HepG2 (cell line): ENCODE data around the gene RXFP1. TPM values are rescaled to one million over a fixed set of nuclear protein-coding genes. Genes with fewer than 3 reads are reported as not detected.

ENCODE experiments used
- ATAC-seq: fragments of 200-7000 bp; cut with Tn5 transposase; 3 replicates; pipeline ENCODE4 v1.9.1; 2020; ENCODE audit warnings: mild to moderate bottlenecking, moderate library complexity
- BruUV-seq: library from RNA; stranded (reverse); fragments of 400-500 nt; replicated peaks from 2 replicates; lab custom pipeline; 2021; lab: Mats Ljungman, UMichigan
- CTCF ChIA-PET: fragments of 300-600 bp; formaldehyde crosslinking; extraction: SDS; loops from one replicate; lab custom pipeline; 2021; ENCODE audit warnings: low total read pairs, inconsistent platforms, low intra/inter-chr PET ratio; lab: Yijun Ruan, JAX
- POLR2A ChIA-PET: fragments of 350-600 bp; sonication (Branson Sonifier 250); formaldehyde crosslinking; loops from one replicate; lab custom pipeline; 2020; ENCODE audit warnings: antibody characterized with exemption, inconsistent platforms; lab: Yijun Ruan, JAX
- DNase-seq: peaks from one replicate; pipeline ENCODE4 v3.0.0-alpha.2; 2015; ENCODE audit warnings: low spot score
- FAIRE-seq: peaks from 3 replicates; lab custom pipeline; 2011; peaks lifted over from hg19 to GRCh38; lab: Jason Lieb, UNC
- H2AFZ ChIP-seq: one replicate; pipeline ENCODE4 v1.6.1; 2011; ENCODE audit warnings: low read length, inconsistent platforms
- H3K27ac ChIP-seq: fragments of 300-600 bp; 3 replicates; pipeline ENCODE4 v1.8.0; 2011; ENCODE audit warnings: mixed run types, mild to moderate bottlenecking, mixed read lengths, low read length, inconsistent platforms; ENCODE audit not compliant: insufficient read depth; ENCODE audit errors: extremely low read length
- H3K27me3 ChIP-seq, 2 experiments: fragments of 200-600 bp in 1 of 2; 2 replicates in 1 of 2; 3 replicates in 1 of 2; pipeline versions ENCODE4 v1.6.0 to v1.8.0; 2011; ENCODE audit warnings: low read length in 2 of 2, mild to moderate bottlenecking in 2 of 2, moderate library complexity in 2 of 2, inconsistent platforms in 1 of 2; ENCODE audit not compliant: insufficient read depth in 2 of 2, control insufficient read depth in 1 of 2
- H3K36me3 ChIP-seq, 2 experiments: fragments of 200-600 bp in 1 of 2; replicated peaks in 1 of 2; 2 replicates in 1 of 2; 3 replicates in 1 of 2; pipeline versions ENCODE4 v1.5.1 to v1.8.0; 2011; ENCODE audit warnings: low read length in 2 of 2, inconsistent platforms in 1 of 2; ENCODE audit not compliant: insufficient read depth in 2 of 2, control insufficient read depth in 1 of 2
- H3K4me1 ChIP-seq: 2 replicates; pipeline ENCODE4 v1.5.1; 2012; ENCODE audit warnings: low read length, inconsistent platforms; ENCODE audit not compliant: insufficient read depth
- H3K4me2 ChIP-seq: 2 replicates; pipeline ENCODE4 v1.6.0; 2011; ENCODE audit warnings: low read depth, low read length, inconsistent platforms
- H3K4me3 ChIP-seq, 3 experiments: fragments of 200-600 bp in 1 of 3; sonication (generic), shearing (Covaris generic) in 1 of 3; replicated peaks in 1 of 3; 2 replicates each; pipeline ENCODE4 v1.5.1; 2011 to 2016; ENCODE audit warnings: low read length in 3 of 3, inconsistent platforms in 2 of 3, low read depth in 2 of 3, mild to moderate bottlenecking in 2 of 3, control low read depth in 1 of 3, mixed read lengths in 1 of 3; ENCODE audit not compliant: insufficient read depth in 1 of 3
- H3K79me2 ChIP-seq: one replicate; pipeline ENCODE4 v1.6.1; 2011; ENCODE audit warnings: low read length, inconsistent platforms; ENCODE audit not compliant: insufficient read depth
- H3K9ac ChIP-seq: 2 replicates; pipeline ENCODE4 v1.6.0; 2011; ENCODE audit warnings: mild to moderate bottlenecking, low read depth, low read length, inconsistent platforms; ENCODE audit not compliant: insufficient read depth
- H3K9me3 ChIP-seq: 2 replicates; pipeline ENCODE4 v1.5.1; 2012; ENCODE audit warnings: mild to moderate bottlenecking, low read length
- H4K20me1 ChIP-seq: 2 replicates; pipeline ENCODE4 v1.6.0; 2011; ENCODE audit warnings: inconsistent platforms, mild to moderate bottlenecking, low read length, moderate library complexity; ENCODE audit not compliant: insufficient read depth
- AHDC1 ChIP-seq: sonication (generic); formaldehyde crosslinking; IDR thresholded peaks from 2 replicates; pipeline ENCODE4 v1.5.1; 2020; ENCODE audit warnings: mild to moderate bottlenecking, missing genetic modification reagents, borderline replicate concordance
- KLF6 ChIP-seq: IDR thresholded peaks from 2 replicates; pipeline ENCODE4 v1.8.0; 2016; ENCODE audit warnings: missing biosample characterization, missing genetic modification reagents
- RFXAP ChIP-seq: sonication (generic); formaldehyde crosslinking; IDR thresholded peaks from 2 replicates; pipeline ENCODE4 v1.4.0; 2020; ENCODE audit warnings: missing genetic modification reagents, borderline replicate concordance
- ZBTB8A ChIP-seq: sonication (generic); formaldehyde crosslinking; IDR thresholded peaks from 2 replicates; pipeline ENCODE4 v1.4.0; 2020; ENCODE audit warnings: mild to moderate bottlenecking, low read depth, missing genetic modification reagents, borderline replicate concordance
- ZFP36 ChIP-seq: fragments of 150-350 bp; IDR thresholded peaks from 2 replicates; pipeline ENCODE4 v1.6.1; 2018; ENCODE audit warnings: borderline replicate concordance, low read length, low read depth; ENCODE audit not compliant: partially characterized antibody
- WGBS: methylation state at CpG from one replicate; pipeline ENCODE4 v1.1.6; 2017; ENCODE audit warnings: low lambda C conversion rate; 5-methylcytosine and 5-hydroxymethylcytosine counted together
- in situ Hi-C: cut with HindIII; loops from 2 replicates; pipeline ENCODE4 v1.10.0; 2017; ENCODE audit warnings: low pct_unique_long_range_greater_than_20kb; ENCODE audit not compliant: extremely low pct_ligation_motif_present
- intact Hi-C: fragments of 100-400 bp; cut with micrococcal nuclease; formaldehyde crosslinking; loops from one replicate; pipeline ENCODE4 v1.10.0; 2022; ENCODE audit not compliant: unreplicated experiment
- polyA plus RNA-seq, 8 experiments: library from polyadenylated mRNA; depleted of rRNA in 3 of 8; stranded (reverse) in 7 of 8; unstranded in 1 of 8; fragments of >200 nt; fragmentation: Illumina TruSeq in 4 of 8; extraction: Trizol in 4 of 8; gene quantifications; 2 replicates each; pipeline versions ENCODE4 v1.2.1 to v1.2.3, GENCODE V29; 2011 to 2016; ENCODE audit warnings: low read depth in 4 of 8, missing spikeins in 1 of 8, mixed read lengths in 1 of 8; ENCODE audit not compliant: insufficient read depth in 1 of 8
- total RNA-seq, 5 experiments: library from RNA; depleted of rRNA; stranded (reverse); fragments of >200 nt; fragmentation: Illumina TruSeq; extraction: Trizol; gene quantifications; 2 replicates each; pipeline ENCODE4 v1.2.3, GENCODE V29; 2016; ENCODE audit warnings: low read depth in 1 of 5

The RXFP1 gene
- total and polyA plus RNA-seq, 2 of the 13 experiments (the other 11 are each of a cell fraction or from before 2014, with no cell fraction given) = not detected

GRCh38 chr4:158590824-158591223 is 69.1 kb downstream of the RXFP1 start:
- no peaks in the 10 kb centered on the region for H3K79me2 ChIP-seq
- no peak overlapping the region for H3K27ac ChIP-seq
- intact Hi-C loops = no loop called here
- no peak overlapping the region for H3K9ac ChIP-seq
- BruUV-seq = no TSS peak
- CTCF ChIA-PET = no interaction called here
- no peaks in the 10 kb centered on the region for H3K36me3 ChIP-seq
- TF ChIP-seq ZFP36 (no peak), AHDC1 (CRISPR knock-in tag) (no peak), KLF6 (CRISPR knock-in tag) (no peak), ZBTB8A (CRISPR knock-in tag) (no peak), RFXAP (CRISPR knock-in tag) (no peak)
- ATAC-seq (no peak), DNase-seq (no peak), FAIRE-seq (no peak)
- no peaks in the 10 kb centered on the region for H4K20me1 ChIP-seq
- no peaks in the 10 kb centered on the region for H3K4me1 ChIP-seq
- POLR2A ChIA-PET = no interaction called here
- H3K9me3 ChIP-seq = no peaks in the 10 kb centered on the region
- no peak overlapping the region for H3K4me2 ChIP-seq
- H2AFZ ChIP-seq = no peak overlapping the region
- in situ Hi-C loops = no loop called here
- no peaks in the 10 kb centered on the region for H3K27me3 ChIP-seq
- 25% methylated on average over 3 of the region's 3 CpGs for WGBS
- no peak overlapping the region for H3K4me3 ChIP-seq
